Activated T-cell treated with anti-CD3 and anti-CD28 coated beads for 4 hours (primary cell): ENCODE data around the gene SIK2.
"Not testable (repeated sequence)": the region's sequence is repeated elsewhere in the genome, so short reads cannot be mapped to it uniquely, and the experiment has no call there.

ENCODE experiments used
- DNase-seq: peaks from one replicate; pipeline ENCODE4 v3.0.0-alpha.2; 2020

Gene SIK2

GRCh38 chr11:111703576-111703975 lies 101.3 kb downstream of the SIK2 start:
- DNase-seq: no peak

DNA sequence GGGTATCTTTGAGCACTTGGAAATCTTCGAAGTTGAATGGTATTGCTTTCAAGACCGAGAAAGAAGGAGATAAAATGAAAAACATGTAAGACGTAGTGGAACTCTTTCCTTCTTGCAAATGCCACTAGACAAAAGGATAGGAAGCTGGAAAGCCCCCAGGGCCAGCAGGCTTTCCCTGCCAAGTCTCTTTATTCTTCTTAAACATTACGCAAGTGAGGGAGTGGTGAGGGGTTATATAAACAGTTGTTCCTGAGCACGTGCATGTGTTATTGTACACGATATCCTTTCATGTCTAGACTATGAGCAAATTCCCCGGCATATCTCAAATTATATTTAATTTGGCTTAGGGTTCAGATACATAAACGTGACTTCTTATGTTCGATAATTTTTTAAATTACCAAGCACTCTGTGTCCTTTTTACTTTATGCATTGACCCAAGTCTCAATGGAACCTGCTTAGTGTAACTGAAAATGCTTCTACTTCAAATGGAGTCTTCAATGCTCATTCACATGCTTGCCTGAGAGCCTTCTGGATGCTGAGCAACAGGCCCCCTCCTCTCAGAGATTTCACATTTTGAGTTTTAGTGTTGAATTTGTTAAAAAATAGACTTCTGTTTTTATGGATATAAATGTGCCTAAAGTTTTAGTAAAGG lies 104.9 kb downstream of the SIK2 start:
- no peak for DNase-seq

DNA sequence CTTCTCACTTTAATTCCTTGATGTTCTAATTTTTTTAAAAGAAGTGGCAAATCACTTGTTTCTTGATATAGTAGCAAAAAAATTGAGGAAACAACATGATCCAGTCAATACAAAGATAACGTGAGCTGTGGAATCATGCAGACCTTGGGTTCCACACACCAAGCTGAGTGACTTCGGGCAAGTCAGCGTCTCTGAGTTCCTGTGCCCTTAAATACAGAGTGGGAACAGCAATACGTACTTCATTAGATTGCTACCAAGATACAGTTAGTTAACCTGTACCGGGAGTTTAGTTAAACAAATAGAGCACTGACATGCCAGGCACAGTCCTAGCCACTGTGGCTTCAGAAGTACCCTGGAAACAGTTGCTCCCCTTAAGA lies 105.4 kb downstream of the SIK2 start:
- DNase-seq: no peak

DNA sequence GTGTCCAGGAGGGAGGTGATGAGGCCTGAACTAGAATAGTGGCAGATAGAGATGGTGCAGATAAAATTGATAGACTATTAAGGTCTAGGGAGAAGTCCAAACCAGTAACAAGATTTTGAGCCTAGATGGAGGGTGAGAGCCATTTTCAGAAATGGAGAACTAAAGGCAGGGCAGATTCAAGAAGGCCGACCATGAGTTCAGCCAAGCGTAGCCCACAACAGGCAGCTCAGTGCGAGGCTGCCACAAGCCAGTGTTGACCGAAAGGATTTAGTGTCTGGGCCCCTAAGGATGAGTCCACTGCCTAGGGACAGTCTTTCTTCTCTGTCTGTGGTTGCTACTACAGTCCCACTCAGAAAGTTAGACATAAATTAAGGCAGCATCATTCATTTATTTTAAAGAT lies 112.3 kb downstream of the SIK2 start:
- DNase-seq: no peak

DNA sequence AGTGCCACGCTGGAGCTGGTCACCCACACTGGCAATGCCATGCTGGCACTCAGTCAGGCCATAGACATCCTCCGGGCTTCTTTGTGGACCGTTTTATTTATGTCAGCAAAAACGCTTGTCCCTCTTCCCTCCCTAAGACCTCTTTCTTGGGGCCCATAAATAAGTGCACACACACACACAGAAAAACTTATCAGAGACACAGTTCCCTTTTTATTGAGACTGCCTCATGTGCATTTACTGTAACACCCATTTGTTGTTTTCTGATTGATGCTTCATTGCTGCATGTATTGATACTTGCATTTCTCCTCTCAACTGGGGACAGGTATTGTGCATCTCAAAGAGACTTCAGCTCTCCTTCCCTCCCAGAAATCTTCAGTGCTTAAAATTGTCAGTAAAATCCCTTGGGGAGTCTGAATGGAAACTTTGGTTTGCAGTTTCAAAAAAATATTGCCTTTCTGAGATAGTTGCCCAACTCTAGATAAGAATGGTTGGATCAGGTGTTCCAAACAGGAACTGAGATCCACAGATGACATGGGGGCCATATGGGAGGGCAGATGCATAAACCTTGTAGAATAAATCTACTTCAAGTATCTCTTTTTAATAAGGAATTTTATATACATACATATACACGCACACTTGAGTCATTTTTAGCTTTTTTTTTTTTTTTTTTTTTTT lies 113.0 kb downstream of the SIK2 start:
- DNase-seq: no peak

- not testable (repeated sequence) for DNase-seq
Measured at GRCh38 chr11:111717660-111718059, 115.4 kb downstream of the SIK2 start.

GRCh38 chr11:111718436-111718835 lies 116.2 kb downstream of the SIK2 start:
- DNase-seq: no peak

GRCh38 chr11:111718859-111719258 lies 116.6 kb downstream of the SIK2 start:
- DNase-seq: no peak

DNA sequence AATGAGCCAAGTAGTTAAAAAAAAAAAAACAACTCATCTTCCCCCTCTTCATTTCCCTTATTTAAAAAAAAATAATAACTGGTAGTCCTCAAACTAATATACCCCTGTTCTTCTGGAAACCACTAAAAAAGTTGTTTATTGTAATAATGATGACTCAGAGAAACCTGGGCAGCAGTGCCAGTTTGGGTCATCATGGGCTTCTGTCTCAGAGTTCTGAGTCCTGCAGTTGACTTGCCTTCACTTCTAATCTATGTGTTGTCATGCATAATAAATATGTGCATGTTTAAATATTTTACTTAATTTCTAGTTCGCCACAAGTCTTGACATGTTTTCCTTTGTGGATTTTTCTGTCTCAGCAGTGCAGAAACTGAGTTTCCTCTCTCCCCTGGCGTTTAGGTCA lies 117.1 kb downstream of the SIK2 start:
- no peak for DNase-seq

GRCh38 chr11:111720801-111721494 lies 118.7 kb downstream of the SIK2 start:
- DNase-seq: no peak

DNA sequence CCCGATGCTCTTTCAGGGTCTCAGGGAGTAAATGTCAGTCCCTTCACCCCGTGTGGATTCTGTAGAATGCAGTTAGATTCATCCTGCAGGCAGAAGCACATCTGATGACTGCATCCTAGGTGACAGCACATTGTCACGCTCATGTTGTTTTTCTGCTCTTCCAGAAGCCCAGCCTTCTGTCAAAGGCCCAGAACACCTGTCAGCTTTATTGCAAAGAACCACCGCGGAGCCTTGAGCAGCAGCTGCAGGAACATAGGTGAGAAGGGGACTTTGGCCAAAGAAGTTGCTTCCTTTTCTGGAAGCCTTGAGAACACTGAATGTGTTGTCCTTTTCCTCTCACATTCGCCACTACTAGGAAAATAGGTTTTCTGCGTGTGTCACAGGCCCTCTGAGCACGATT lies 120.3 kb downstream of the SIK2 start:
- DNase-seq: no peak

DNA sequence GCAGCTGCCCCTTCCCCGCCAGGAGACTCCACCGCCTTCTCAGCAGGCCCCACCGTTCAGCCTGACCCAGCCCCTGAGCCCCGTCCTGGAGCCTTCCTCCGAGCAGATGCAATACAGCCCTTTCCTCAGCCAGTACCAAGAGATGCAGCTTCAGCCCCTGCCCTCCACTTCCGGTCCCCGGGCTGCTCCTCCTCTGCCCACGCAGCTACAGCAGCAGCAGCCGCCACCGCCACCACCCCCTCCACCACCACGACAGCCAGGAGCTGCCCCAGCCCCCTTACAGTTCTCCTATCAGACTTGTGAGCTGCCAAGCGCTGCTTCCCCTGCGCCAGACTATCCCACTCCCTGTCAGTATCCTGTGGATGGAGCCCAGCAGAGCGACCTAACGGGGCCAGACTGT lies 121.3 kb downstream of the SIK2 start:
- no peak for DNase-seq

DNA sequence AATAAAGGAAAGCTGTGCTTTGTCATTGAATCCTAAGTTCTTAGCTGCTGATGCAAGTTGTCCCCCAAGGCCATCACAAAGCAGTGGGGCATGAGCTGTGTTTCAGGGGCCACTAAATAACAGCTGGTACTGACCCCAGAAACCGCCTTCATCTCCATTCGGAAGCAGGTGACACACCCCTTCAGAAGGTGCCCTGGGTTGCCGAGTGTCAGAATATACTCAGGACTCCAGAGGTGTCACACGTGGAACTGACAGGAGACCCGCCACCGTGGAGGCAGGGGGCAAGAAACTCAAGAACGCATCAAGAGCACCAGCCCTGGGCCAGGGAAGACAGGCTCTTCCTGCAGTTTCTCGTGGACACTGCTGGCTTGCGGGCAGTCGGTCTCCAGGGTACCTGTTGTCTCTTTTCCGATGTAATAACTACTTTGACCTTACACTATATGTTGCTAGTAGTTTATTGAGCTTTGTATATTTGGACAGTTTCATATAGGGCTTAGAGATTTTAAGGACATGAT lies 122.4 kb downstream of the SIK2 start:
- no peak for DNase-seq

DNA sequence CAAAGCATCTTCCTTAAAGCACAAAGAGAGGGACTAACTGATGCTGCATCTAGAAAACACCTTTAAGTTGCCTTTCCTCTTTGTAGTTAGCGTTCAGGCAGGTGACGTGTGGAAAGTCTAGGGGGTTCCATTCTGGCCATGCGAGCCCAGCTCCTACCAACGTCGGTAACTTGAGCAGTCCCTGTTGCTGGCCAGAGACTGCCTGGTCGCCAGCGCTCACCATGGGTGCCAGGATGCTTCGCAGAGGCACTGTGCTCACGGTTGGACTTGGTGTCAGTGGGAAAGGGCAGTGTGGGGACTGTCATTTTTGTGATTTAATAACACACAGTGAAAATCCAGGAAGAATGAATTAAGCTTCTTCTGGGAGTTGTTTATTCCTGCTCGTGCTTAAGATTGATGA lies 123.4 kb downstream of the SIK2 start:
- DNase-seq: no peak

DNA sequence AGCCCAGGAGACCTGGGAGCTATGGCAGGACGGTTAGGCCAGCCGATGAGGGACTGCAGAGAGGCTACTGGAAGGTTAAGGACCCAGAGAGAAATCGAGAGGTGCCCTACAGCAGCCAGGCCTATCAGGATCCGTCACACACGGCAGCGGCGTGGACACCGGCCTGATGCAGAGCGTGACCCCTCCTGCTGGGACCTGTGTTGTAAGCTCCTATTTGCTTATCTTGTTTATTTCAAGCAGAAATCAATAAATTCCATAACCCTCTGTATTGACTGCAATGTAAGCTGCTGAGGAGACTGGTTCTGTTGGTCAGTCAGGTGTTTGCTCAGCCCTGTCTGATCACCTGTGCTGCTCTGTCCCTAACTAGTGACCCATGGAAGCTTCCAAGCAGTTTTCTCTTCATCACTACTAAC lies 124.1 kb downstream of the SIK2 start:
- DNase-seq: no peak

- DNase-seq: no peak
Measured at GRCh38 chr11:111727431-111727830, 125.2 kb downstream of the SIK2 start.

- DNase-seq: no peak
Measured at GRCh38 chr11:111729071-111729830, 127.0 kb downstream of the SIK2 start.

DNA sequence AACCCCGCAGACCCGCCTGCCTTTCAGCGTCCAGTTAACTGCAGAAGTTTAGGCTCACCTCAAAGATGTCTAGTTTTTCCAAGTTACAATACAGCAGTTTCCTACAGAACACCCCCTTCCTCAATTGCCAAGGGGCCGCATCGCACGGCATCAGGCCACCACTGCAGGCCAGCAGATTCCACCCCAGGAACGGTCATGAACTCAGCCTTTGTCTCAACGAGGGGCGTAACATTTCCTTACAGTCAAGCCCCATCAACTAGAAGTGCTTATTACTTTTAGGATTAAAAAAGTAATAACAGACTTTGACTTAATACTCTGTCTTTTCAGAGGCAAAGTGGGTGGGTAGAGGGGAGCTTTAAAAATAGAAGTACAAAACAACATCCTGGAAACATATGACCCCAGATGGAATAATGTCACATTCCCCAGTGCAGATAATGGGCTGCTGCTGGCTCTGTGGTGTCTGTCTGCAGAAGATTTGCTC lies 127.6 kb downstream of the SIK2 start:
- no peak for DNase-seq

DNA sequence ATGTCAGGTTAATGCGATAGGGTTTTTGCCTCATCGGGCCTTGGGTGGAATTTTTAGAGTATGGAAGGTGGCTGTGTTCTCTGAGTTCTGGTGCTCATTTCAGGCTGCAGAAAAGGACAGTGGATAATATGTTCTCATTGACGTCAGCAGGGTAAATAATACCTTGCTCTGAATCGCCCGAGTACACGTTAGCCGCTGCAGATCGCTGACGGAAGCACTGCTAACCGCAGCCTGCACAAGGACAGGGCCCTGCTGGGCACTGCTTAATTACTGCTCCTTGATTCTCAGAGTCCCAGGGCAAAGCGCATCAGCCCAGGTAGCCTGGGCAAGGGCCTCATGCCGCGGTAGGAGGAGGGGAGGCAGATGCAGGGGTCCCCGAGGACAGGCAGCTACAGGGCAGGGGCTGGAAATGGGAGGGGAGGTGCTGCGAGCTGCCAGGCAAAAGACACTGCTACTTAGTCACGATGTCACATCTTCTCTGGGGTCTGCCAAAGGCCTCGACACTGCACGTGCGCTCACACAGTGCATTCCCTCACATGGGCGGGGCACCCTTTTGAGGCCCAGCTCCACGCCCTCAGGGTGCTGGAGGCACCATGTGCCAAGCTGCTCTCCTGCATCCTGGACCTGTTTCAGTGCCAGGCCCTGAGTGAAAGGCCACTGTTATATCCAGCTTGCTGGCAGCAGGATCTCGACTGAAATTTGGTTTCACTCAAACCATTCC lies 128.8 kb downstream of the SIK2 start:
- DNase-seq: no peak

GRCh38 chr11:111731821-111732220 lies 129.6 kb downstream of the SIK2 start:
- no peak for DNase-seq

GRCh38 chr11:111733016-111733415 lies 130.8 kb downstream of the SIK2 start:
- no peak for DNase-seq

- no peak for DNase-seq
Measured at GRCh38 chr11:111733611-111734088, 131.4 kb downstream of the SIK2 start.
